Sigmoid colon (tissue), 7 donors: ENCODE results near the gene PSMA5. TPM values are rescaled to one million over a fixed set of nuclear protein-coding genes. Genes with fewer than 3 reads are reported as not detected.
A peak's percentile ranks its signal among the peaks of the same experiment; 100 is the strongest.
"Not testable (repeated sequence)": the region's sequence is repeated elsewhere in the genome, so short reads cannot be mapped to it uniquely, and the experiment has no call there.

ENCODE experiments used
- DNase-seq: peaks from one replicate; pipeline ENCODE4 v3.0.0-alpha.2; 2019
- H3K27ac ChIP-seq, 4 donors: fragments of 200-600 bp; sonication (generic); one replicate each; pipeline ENCODE4 v1.5.1; 2016 to 2019; ENCODE audit warnings: mild to moderate bottlenecking in 1 of 4
- H3K27me3 ChIP-seq, 3 donors: fragments of 200-600 bp; sonication (generic); one replicate each; pipeline ENCODE4 v1.5.1; 2019; ENCODE audit warnings: mild to moderate bottlenecking in 1 of 3
- H3K36me3 ChIP-seq, 4 donors: fragments of 200-600 bp; sonication (generic); one replicate each; pipeline ENCODE4 v1.5.1; 2016 to 2019
- H3K4me1 ChIP-seq, 4 donors: fragments of 200-600 bp; sonication (generic); one replicate each; pipeline ENCODE4 v1.5.1; 2017 to 2019
- H3K4me3 ChIP-seq, 4 donors: fragments of 200-600 bp; sonication (generic); one replicate each; pipeline ENCODE4 v1.5.1; 2017 to 2019; ENCODE audit warnings: mild to moderate bottlenecking in 2 of 4, moderate library complexity in 1 of 4
- H3K9me3 ChIP-seq, 4 donors: fragments of 200-600 bp in 3 of 4; sonication (generic) in 3 of 4; one replicate each; pipeline versions ENCODE4 v1.5.1 to v1.6.1; 2013 to 2019
- EP300 ChIP-seq, 4 donors: sonication (generic); formaldehyde crosslinking; IDR thresholded peaks; one replicate each; pipeline ENCODE4 v1.6.1; 2017; ENCODE audit warnings: antibody characterized with exemption in 4 of 4
- POLR2A ChIP-seq, 2 donors: fragments of 450-650 bp; IDR thresholded peaks; one replicate each; pipeline ENCODE4 v1.6.1; 2016; ENCODE audit warnings: antibody characterized with exemption in 2 of 2, mild to moderate bottlenecking in 2 of 2, moderate library complexity in 2 of 2
- POLR2AphosphoS5 ChIP-seq, 4 donors: sonication (generic); formaldehyde crosslinking; IDR thresholded peaks; one replicate each; pipeline ENCODE4 v1.6.1; 2017; ENCODE audit warnings: antibody characterized with exemption in 4 of 4
- WGBS, 2 donors: extraction: QIAGEN DNeasy Blood & Tissue Kit; methylation state at CpG; one replicate each; pipeline ENCODE4 v1.1.7; 2013; 5-methylcytosine and 5-hydroxymethylcytosine counted together
- intact Hi-C: fragments of 100-400 bp; cut with DNase I; formaldehyde crosslinking; loops from one replicate; pipeline ENCODE4 v1.15.1; 2023
- polyA plus RNA-seq, 3 donors: library from polyadenylated mRNA; stranded (reverse); fragments of 200-250 nt; gene quantifications; one replicate each; pipeline ENCODE4 v1.2.3, GENCODE V29; 2013
- total RNA-seq, 4 donors: library from RNA; depleted of rRNA; stranded (reverse); fragments of >200 nt; gene quantifications; one replicate each; pipeline ENCODE4 v1.1.0, GENCODE V29; 2016
- TF ChIP-seq, protein P1 (sequence below), 4 experiments: fragments of 450-650 bp in 3 of 4; fragments of 200-600 bp in 1 of 4; IDR thresholded peaks; one replicate each; pipeline ENCODE4 v1.5.1; 2016 to 2019; ENCODE audit warnings: antibody characterized with exemption in 4 of 4, mild to moderate bottlenecking in 3 of 4, moderate library complexity in 2 of 4
- donor health status: healthy with polysubstance abuse.
- donor health status: Bipolar disorder and iron deficiency.
- donor health status: healthy.

The PSMA5 gene
- total and polyA plus RNA-seq, 7 donors = 18.8 to 113 (median 57.6) TPM

DNA sequence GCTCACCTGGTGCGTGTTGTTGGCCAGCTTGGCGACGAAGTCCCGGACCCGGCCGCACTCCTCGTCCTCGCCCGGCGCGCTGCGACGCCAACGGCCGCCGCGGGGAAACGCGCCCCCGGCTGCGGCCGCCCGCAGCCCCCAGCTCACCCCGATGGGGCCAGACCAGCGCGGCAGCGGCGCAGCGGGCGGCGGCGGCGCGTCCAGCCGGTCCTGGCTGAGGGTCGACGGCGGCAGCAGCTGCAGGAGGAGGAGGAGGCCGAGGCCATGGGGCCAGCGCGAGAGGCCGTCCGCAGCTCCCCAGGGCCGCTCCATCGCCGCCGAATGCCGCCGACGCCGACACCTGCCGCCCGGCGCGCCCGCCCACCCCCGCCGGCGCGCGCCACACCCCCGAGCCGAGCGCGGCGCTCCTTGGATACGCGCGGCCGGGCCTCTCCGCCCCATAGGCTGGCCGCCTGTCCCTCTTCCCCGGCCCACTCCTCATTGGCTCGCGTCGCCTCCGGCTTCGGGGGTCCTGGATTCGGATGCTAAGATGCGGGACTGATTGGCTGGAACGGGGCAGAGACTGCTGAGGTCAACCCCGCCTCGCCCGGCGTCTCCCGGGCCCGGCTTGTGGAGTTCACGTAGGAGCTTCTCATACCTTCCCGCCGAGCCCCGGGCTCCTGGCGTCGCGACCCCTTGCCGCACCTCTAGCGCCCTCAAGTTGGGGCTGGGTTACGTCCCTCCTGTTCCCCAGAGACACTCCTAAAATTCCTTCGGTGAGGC, 28.5 kb downstream of the PSMA5 start, which contains the start of gene SORT1:
SORT1 (minus strand) TSS at position 338 of the 762 bp plus-strand sequence; CDS start at position 312, 26 bp downstream.
- Histone ChIP-seq H3K27me3 (no peaks in the 10 kb centered on the region), H3K36me3 (peaks cover 0 to 20% (median 0%) of the 10 kb centered on the region in 4 donors), H3K4me1 (peaks cover 0 to 55% (median 46%) of the 10 kb centered on the region in 4 donors), H3K4me3 (peak within 1 kb of the TSS; percentile 34 to 89 (median 74)), H3K9me3 (no peaks in the 10 kb centered on the region), H3K27ac (peak within 1 kb of the TSS; percentile 85 to 90 (median 87))
- intact Hi-C loops = loop anchor here (2.0 to 10.0 kb wide), 2 partner anchors 121 to 303 kb away; partner anchors contain the start of gene TMEM167B
- peak; percentile 95 for DNase-seq
- TF ChIP-seq POLR2AphosphoS5 (IDR thresholded peaks at IDR 0.05) (peak in 2 of 4 donors; percentile 49 to 70), EP300 (IDR thresholded peaks at IDR 0.05) (no peak)
- WGBS, 2 donors = 1% methylated on average over 98 of the region's 98 CpGs

GRCh38 chr1:109396871-109397580, 29.2 kb downstream of the PSMA5 start:
- DNase-seq = no peak
- H3K9me3 ChIP-seq = no peaks in the 10 kb centered on the region
- H3K36me3 ChIP-seq = peaks cover 0 to 13% (median 0%) of the 10 kb centered on the region in 4 donors
- peak overlapping the region; percentile 34 to 89 (median 74) for H3K4me3 ChIP-seq
- peak overlapping the region; percentile 85 to 90 (median 87) for H3K27ac ChIP-seq
- H3K27me3 ChIP-seq = no peaks in the 10 kb centered on the region
- WGBS, 2 donors = 3 to 4% methylated on average over 46 of the region's 46 CpGs
- no peak for TF ChIP-seq POLR2A (IDR thresholded peaks at IDR 0.05)
- TF ChIP-seq, protein P1, sequence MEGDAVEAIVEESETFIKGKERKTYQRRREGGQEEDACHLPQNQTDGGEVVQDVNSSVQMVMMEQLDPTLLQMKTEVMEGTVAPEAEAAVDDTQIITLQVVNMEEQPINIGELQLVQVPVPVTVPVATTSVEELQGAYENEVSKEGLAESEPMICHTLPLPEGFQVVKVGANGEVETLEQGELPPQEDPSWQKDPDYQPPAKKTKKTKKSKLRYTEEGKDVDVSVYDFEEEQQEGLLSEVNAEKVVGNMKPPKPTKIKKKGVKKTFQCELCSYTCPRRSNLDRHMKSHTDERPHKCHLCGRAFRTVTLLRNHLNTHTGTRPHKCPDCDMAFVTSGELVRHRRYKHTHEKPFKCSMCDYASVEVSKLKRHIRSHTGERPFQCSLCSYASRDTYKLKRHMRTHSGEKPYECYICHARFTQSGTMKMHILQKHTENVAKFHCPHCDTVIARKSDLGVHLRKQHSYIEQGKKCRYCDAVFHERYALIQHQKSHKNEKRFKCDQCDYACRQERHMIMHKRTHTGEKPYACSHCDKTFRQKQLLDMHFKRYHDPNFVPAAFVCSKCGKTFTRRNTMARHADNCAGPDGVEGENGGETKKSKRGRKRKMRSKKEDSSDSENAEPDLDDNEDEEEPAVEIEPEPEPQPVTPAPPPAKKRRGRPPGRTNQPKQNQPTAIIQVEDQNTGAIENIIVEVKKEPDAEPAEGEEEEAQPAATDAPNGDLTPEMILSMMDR (IDR thresholded peaks at IDR 0.05) = no peak
- no peak for TF ChIP-seq EP300 (IDR thresholded peaks at IDR 0.05)
- TF ChIP-seq POLR2AphosphoS5 (IDR thresholded peaks at IDR 0.05) = no peak
- intact Hi-C loops = loop anchor here (10.0 kb wide), 1 partner anchor 302 kb away; the partner anchor contains the start of gene TMEM167B
- H3K4me1 ChIP-seq = peaks cover 0 to 63% (median 54%) of the 10 kb centered on the region in 4 donors

DNA sequence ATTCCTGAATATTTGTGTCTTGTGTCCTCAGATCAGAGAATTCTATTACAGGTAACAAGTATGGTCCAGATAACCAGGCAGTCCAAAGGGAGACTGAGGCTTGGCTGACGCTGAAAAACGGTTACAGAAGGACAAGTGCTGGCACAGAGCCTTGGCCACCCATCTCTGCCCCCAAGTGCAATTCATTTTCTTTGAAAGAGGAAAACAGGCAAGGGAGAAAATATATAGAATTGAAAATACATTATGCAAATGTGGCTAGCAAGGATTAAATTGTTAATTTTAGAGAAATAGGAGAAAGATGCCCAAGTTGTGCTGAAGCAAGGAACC, 29.8 kb downstream of the PSMA5 start:
- 30 to 70% methylated on average over 2 of the region's 2 CpGs for WGBS, 2 donors
- Histone ChIP-seq H3K4me3 (peak overlapping the region; percentile 34 to 89 (median 74)), H3K4me1 (peaks cover 0 to 68% (median 59%) of the 10 kb centered on the region in 4 donors), H3K27me3 (no peaks in the 10 kb centered on the region), H3K9me3 (no peaks in the 10 kb centered on the region), H3K36me3 (peaks cover 0 to 7% (median 0%) of the 10 kb centered on the region in 4 donors), H3K27ac (peak overlapping the region; percentile 85 to 90 (median 87))
- intact Hi-C loops = loop anchor here (10.0 kb wide), 1 partner anchor 302 kb away; the partner anchor contains the start of gene TMEM167B
- no peak for DNase-seq
- TF ChIP-seq POLR2AphosphoS5 (IDR thresholded peaks at IDR 0.05) (no peak), POLR2A (IDR thresholded peaks at IDR 0.05) (no peak), EP300 (IDR thresholded peaks at IDR 0.05) (no peak)
- TF ChIP-seq, protein P1 (IDR thresholded peaks at IDR 0.05) = no peak

- Histone ChIP-seq H3K4me3 (peak overlapping the region in 3 of 4 donors; percentile 63 to 89 (median 84)), H3K36me3 (peaks cover 0 to 1% (median 0%) of the 10 kb centered on the region in 4 donors), H3K27me3 (no peaks in the 10 kb centered on the region), H3K27ac (peak overlapping the region; percentile 85 to 90 (median 87)), H3K9me3 (no peaks in the 10 kb centered on the region), H3K4me1 (peaks cover 0 to 74% (median 66%) of the 10 kb centered on the region in 4 donors)
- 48 to 66% methylated on average over 5 of the region's 5 CpGs for WGBS, 2 donors
- TF ChIP-seq EP300 (IDR thresholded peaks at IDR 0.05) (no peak), POLR2A (IDR thresholded peaks at IDR 0.05) (no peak), POLR2AphosphoS5 (IDR thresholded peaks at IDR 0.05) (no peak)
- TF ChIP-seq, protein P1 (IDR thresholded peaks at IDR 0.05) = no peak
- intact Hi-C loops = loop anchor here (10.0 kb wide), 1 partner anchor 301 kb away; the partner anchor contains the start of gene TMEM167B
- DNase-seq = no peak
These were observed 30.4 kb downstream of the PSMA5 start for GRCh38 chr1:109395602-109396512.

DNA sequence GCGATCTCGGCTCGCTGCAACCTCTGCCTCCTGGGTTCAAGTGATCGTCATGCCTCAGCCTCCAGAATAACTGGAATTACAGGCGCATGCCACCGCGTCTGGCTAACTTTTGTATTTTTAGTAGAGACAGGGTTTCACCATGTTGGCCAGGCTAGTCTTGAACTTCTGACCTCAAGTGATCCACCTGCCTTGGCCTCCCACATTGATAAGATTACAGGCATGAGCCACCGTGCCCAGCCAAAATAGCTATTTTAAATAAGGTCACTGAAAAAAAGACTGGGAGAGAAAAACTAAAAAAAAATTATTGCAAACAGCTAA, 31.0 kb downstream of the PSMA5 start:
- peaks cover 0 to 80% (median 71%) of the 10 kb centered on the region in 4 donors for H3K4me1 ChIP-seq
- peak overlapping the region; percentile 85 to 90 (median 87) for H3K27ac ChIP-seq
- intact Hi-C loops = loop anchor here (10.0 kb wide), 1 partner anchor 300 kb away; the partner anchor contains the start of gene TMEM167B
- not testable (repeated sequence) for H3K27me3 ChIP-seq, H3K4me3 ChIP-seq, H3K9me3 ChIP-seq, DNase-seq, H3K36me3 ChIP-seq
- WGBS, 2 donors = 86 to 88% methylated on average over 8 of the region's 8 CpGs
